ENCODE results near the gene BRSK2. TPM values are rescaled to one million over a fixed set of nuclear protein-coding genes. Genes with fewer than 3 reads are reported as not detected.

The BRSK2 gene
- total RNA-seq, 1 donor from 2014 or later, result 7.1 TPM

DNA sequence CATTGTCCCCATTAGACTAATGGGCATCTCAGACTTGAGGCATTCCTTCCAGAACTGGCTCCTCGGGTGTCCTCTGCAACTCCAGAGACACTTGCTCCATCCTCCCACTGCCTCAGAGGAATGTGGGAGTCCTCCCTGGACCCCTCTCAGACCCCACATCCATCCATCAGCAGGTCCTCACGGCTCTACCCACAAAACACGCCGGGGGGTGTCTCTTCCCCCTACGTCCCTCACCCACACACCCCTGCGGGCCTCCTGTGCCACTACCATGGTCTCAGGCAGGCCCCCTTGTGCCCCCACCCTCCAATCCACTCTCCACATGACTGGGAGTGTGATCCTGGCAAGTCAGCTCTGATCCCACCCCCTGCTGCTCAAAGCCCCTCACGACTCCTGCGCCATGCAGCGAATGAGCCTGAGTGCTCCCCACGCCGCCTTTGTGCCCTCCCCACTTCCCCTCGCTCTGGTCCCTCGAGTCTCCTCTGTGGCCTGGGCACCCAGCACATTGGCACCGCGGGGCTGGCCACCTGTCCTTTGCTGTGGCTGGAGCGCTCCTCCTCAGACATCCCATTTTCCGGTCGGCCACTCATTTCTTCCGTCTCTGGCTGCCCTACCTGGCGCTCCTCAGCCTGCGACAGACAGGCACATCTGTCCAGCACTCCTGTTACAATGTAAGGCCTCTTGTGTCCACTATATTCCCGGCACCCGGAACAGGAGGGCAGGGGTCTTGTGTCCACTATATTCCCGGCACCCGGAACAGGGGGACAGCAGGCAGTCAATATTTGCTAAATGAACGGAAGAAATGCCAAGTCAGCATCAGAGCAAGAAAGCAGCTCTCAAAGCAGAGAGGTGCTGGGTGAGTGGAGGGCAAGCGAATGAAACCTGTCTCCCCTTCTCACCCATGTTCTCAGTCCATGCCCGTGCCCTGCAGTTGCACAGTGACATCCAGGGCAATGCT is 111.0 kb downstream of the BRSK2 start:
- Mint-ChIP-seq H3K27ac (ENCODE audit: unreplicated experiment) (no peak overlapping the region), H3K4me3 (ENCODE audit: unreplicated experiment) (no peak overlapping the region), H3K4me1 (ENCODE audit: low read depth, unreplicated experiment) (peaks cover 2% of the 10 kb centered on the region), H3K27me3 (ENCODE audit: low read depth, unreplicated experiment) (no peaks in the 10 kb centered on the region), H3K9me3 (ENCODE audit: unreplicated experiment) (no peaks in the 10 kb centered on the region), H3K36me3 (ENCODE audit: low read depth, unreplicated experiment) (peaks cover 14% of the 10 kb centered on the region)
- Histone ChIP-seq H3K79me2 (ENCODE audit: insufficient read depth, low read length) (peaks cover 91% of the 10 kb centered on the region), H3K4me3 (ENCODE audit: insufficient read depth, low read depth, low read length) (no peak overlapping the region), H4K20me1 (ENCODE audit: insufficient read depth, low read length) (peaks cover 100% of the 10 kb centered on the region), H3K36me3 (ENCODE audit: insufficient read depth, low read length) (no peaks in the 10 kb centered on the region), H3K27me3 (ENCODE audit: insufficient read depth, low read length) (no peaks in the 10 kb centered on the region), H2AFZ (ENCODE audit: low read depth, low read length) (no peak overlapping the region), H3K9me3 (ENCODE audit: insufficient read depth, low read depth, low read length) (no peaks in the 10 kb centered on the region), H3K9ac (ENCODE audit: low read length) (no peak overlapping the region), H3K4me2 (ENCODE audit: low read length) (no peak overlapping the region), H3K4me1 (ENCODE audit: insufficient read depth, low read length) (no peaks in the 10 kb centered on the region), H3K27ac (ENCODE audit: low read depth, low read length) (no peak overlapping the region)
- no peak for TF ChIP-seq EZH2 (IDR thresholded peaks at IDR 0.05; ENCODE audit: insufficient read depth, low read length)
- TF ChIP-seq, protein P1, sequence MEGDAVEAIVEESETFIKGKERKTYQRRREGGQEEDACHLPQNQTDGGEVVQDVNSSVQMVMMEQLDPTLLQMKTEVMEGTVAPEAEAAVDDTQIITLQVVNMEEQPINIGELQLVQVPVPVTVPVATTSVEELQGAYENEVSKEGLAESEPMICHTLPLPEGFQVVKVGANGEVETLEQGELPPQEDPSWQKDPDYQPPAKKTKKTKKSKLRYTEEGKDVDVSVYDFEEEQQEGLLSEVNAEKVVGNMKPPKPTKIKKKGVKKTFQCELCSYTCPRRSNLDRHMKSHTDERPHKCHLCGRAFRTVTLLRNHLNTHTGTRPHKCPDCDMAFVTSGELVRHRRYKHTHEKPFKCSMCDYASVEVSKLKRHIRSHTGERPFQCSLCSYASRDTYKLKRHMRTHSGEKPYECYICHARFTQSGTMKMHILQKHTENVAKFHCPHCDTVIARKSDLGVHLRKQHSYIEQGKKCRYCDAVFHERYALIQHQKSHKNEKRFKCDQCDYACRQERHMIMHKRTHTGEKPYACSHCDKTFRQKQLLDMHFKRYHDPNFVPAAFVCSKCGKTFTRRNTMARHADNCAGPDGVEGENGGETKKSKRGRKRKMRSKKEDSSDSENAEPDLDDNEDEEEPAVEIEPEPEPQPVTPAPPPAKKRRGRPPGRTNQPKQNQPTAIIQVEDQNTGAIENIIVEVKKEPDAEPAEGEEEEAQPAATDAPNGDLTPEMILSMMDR (IDR thresholded peaks at IDR 0.05; ENCODE audit: insufficient read depth, low read depth, low read length), result no peak
- DNase-seq (ENCODE audit: low read depth) (no peak), FAIRE-seq (no peak)

DNA sequence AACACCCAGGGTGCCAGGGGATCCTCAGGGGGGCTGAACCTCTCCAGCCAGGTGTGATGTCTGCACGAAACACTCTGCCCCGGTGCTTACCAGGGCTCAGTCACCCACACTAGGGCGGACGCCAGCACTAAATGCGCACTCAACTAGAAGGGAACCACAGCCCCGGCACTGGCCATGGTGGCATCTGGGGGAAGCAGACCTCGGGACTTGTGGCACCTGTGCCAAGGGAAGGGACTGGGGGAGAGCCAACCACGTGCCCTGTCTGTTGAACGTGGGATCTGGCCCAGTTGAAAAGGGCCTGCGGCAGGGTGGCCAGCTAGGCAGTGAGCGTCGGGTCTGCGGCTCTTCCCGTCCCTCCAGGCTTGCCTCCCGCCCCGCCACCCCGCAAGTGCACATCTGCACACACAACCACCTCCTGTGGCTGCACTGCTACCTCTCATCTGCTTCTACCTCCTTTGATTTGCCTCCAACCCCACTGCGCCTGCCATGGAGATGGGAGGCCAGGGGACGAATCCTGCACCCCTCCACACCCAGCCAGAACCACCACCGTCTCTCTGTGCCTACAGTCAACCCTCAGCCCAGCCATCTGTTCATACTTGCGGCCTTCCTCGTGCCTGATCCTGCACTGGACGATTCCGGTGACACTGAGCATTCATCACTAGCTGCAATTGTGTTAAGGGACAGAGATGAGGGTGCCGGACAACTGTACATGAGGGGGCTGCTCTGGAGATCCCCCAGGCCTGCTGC is 111.9 kb downstream of the BRSK2 start:
- Histone ChIP-seq H3K4me2 (ENCODE audit: low read length) (no peak overlapping the region), H3K36me3 (ENCODE audit: insufficient read depth, low read length) (no peaks in the 10 kb centered on the region), H2AFZ (ENCODE audit: low read depth, low read length) (no peak overlapping the region), H3K27me3 (ENCODE audit: insufficient read depth, low read length) (no peaks in the 10 kb centered on the region), H3K4me1 (ENCODE audit: insufficient read depth, low read length) (no peaks in the 10 kb centered on the region), H3K79me2 (ENCODE audit: insufficient read depth, low read length) (peaks cover 87% of the 10 kb centered on the region), H4K20me1 (ENCODE audit: insufficient read depth, low read length) (peaks cover 99% of the 10 kb centered on the region), H3K9ac (ENCODE audit: low read length) (no peak overlapping the region), H3K4me3 (ENCODE audit: insufficient read depth, low read depth, low read length) (no peak overlapping the region), H3K9me3 (ENCODE audit: insufficient read depth, low read depth, low read length) (no peaks in the 10 kb centered on the region), H3K27ac (ENCODE audit: low read depth, low read length) (no peak overlapping the region)
- Mint-ChIP-seq H3K4me1 (ENCODE audit: low read depth, unreplicated experiment) (peaks cover 2% of the 10 kb centered on the region), H3K9me3 (ENCODE audit: unreplicated experiment) (no peaks in the 10 kb centered on the region), H3K36me3 (ENCODE audit: low read depth, unreplicated experiment) (peaks cover 14% of the 10 kb centered on the region), H3K4me3 (ENCODE audit: unreplicated experiment) (no peak overlapping the region), H3K27me3 (ENCODE audit: low read depth, unreplicated experiment) (no peaks in the 10 kb centered on the region), H3K27ac (ENCODE audit: unreplicated experiment) (no peak overlapping the region)
- TF ChIP-seq, protein P1 (IDR thresholded peaks at IDR 0.05; ENCODE audit: insufficient read depth, low read depth, low read length), result no peak
- TF ChIP-seq EZH2 (IDR thresholded peaks at IDR 0.05; ENCODE audit: insufficient read depth, low read length), result no peak
- FAIRE-seq (no peak), DNase-seq (ENCODE audit: low read depth) (no peak)
